ENCODE results near the gene CFAP74. TPM values are rescaled to one million over a fixed set of nuclear protein-coding genes. Genes with fewer than 3 reads are reported as not detected.
A peak's percentile ranks its signal among the peaks of the same experiment; 100 is the strongest.

CFAP74 gene
- total and polyA plus RNA-seq, 9 of the 15 experiments (the other 6 are each of a cell fraction or from before 2014, with no cell fraction given), result 0.03 to 0.15 (median 0.05) TPM; not detected in 6

DNA sequence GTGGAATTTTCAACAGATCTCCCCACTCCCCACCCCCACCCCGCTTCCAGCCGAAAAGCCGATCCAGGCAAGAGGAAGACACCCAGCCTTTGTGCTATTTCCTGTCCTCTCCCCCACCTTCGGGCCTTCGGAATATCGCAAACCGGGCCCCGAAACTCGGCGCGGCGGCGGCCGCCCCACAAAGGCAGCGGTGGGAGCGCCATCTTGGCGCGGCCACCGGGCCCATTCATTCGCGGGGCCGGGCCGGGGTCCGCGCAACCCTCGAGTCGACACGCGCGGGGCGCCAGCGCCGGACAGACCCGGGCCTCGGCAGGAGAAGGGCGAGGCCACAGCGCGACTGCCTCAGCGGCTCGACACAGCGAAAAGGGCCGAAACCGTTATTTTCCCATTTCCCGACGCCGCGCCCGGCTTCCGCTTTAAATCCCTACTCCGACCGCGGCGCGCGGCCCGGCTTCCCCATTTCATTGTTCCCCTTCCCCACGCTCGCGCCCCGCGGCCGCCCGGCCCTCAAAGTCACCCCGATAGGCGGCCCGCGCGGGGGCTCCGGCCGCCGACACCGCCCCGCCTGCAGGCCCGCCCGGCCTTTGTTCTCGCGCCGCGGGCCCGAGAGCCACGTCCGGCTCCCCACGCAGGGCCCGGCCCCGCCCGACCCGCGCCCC lies 113.6 kb downstream of the CFAP74 start (continued):
- TF ChIP-seq, protein P1, sequence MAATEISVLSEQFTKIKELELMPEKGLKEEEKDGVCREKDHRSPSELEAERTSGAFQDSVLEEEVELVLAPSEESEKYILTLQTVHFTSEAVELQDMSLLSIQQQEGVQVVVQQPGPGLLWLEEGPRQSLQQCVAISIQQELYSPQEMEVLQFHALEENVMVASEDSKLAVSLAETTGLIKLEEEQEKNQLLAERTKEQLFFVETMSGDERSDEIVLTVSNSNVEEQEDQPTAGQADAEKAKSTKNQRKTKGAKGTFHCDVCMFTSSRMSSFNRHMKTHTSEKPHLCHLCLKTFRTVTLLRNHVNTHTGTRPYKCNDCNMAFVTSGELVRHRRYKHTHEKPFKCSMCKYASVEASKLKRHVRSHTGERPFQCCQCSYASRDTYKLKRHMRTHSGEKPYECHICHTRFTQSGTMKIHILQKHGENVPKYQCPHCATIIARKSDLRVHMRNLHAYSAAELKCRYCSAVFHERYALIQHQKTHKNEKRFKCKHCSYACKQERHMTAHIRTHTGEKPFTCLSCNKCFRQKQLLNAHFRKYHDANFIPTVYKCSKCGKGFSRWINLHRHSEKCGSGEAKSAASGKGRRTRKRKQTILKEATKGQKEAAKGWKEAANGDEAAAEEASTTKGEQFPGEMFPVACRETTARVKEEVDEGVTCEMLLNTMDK (IDR thresholded peaks at IDR 0.05; ENCODE audit: borderline replicate concordance, insufficient read depth, low read depth, low read length, poor library complexity, severe bottlenecking), result no peak
- peak; percentile 37; the same call in 1 of the 2 replicates for TF ChIP-seq EP400 (IDR thresholded peaks at IDR 0.05)
- TF ChIP-seq, protein P2, sequence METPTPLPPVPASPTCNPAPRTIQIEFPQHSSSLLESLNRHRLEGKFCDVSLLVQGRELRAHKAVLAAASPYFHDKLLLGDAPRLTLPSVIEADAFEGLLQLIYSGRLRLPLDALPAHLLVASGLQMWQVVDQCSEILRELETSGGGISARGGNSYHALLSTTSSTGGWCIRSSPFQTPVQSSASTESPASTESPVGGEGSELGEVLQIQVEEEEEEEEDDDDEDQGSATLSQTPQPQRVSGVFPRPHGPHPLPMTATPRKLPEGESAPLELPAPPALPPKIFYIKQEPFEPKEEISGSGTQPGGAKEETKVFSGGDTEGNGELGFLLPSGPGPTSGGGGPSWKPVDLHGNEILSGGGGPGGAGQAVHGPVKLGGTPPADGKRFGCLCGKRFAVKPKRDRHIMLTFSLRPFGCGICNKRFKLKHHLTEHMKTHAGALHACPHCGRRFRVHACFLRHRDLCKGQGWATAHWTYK (CRISPR knock-in tag; IDR thresholded peaks at IDR 0.05), result peak; percentile 82
- no peak; the same call in 1 of the 2 replicates for TF ChIP-seq SMARCC2 (IDR thresholded peaks at IDR 0.05; ENCODE audit: low read depth)
- TF ChIP-seq ZBTB17 (CRISPR knock-in tag; IDR thresholded peaks at IDR 0.05), result 0 out of 2 replicates have a peak, but pooled peaks have one; percentile 29
- peak; percentile 36; the same call in 1 of the 2 replicates for TF ChIP-seq MYC (IDR thresholded peaks at IDR 0.05; ENCODE audit: low read depth, low read length)
- no peak for TF ChIP-seq MYC (CRISPR knock-in tag; IDR thresholded peaks at IDR 0.05; ENCODE audit: borderline replicate concordance, low read depth)
- no peak for TF ChIP-seq ETV1 (tag; conservative IDR thresholded peaks at IDR 0.05; ENCODE audit: low read depth)
- TF ChIP-seq EGR1 (conservative IDR thresholded peaks at IDR 0.05), result no peak
- no peak for TF ChIP-seq CREM (IDR thresholded peaks at IDR 0.05; ENCODE audit: low read depth)
- TF ChIP-seq PCBP1 (IDR thresholded peaks at IDR 0.05; ENCODE audit: low read depth, low read length, poor library complexity, severe bottlenecking), result peak; percentile 84
- TF ChIP-seq, protein P3, sequence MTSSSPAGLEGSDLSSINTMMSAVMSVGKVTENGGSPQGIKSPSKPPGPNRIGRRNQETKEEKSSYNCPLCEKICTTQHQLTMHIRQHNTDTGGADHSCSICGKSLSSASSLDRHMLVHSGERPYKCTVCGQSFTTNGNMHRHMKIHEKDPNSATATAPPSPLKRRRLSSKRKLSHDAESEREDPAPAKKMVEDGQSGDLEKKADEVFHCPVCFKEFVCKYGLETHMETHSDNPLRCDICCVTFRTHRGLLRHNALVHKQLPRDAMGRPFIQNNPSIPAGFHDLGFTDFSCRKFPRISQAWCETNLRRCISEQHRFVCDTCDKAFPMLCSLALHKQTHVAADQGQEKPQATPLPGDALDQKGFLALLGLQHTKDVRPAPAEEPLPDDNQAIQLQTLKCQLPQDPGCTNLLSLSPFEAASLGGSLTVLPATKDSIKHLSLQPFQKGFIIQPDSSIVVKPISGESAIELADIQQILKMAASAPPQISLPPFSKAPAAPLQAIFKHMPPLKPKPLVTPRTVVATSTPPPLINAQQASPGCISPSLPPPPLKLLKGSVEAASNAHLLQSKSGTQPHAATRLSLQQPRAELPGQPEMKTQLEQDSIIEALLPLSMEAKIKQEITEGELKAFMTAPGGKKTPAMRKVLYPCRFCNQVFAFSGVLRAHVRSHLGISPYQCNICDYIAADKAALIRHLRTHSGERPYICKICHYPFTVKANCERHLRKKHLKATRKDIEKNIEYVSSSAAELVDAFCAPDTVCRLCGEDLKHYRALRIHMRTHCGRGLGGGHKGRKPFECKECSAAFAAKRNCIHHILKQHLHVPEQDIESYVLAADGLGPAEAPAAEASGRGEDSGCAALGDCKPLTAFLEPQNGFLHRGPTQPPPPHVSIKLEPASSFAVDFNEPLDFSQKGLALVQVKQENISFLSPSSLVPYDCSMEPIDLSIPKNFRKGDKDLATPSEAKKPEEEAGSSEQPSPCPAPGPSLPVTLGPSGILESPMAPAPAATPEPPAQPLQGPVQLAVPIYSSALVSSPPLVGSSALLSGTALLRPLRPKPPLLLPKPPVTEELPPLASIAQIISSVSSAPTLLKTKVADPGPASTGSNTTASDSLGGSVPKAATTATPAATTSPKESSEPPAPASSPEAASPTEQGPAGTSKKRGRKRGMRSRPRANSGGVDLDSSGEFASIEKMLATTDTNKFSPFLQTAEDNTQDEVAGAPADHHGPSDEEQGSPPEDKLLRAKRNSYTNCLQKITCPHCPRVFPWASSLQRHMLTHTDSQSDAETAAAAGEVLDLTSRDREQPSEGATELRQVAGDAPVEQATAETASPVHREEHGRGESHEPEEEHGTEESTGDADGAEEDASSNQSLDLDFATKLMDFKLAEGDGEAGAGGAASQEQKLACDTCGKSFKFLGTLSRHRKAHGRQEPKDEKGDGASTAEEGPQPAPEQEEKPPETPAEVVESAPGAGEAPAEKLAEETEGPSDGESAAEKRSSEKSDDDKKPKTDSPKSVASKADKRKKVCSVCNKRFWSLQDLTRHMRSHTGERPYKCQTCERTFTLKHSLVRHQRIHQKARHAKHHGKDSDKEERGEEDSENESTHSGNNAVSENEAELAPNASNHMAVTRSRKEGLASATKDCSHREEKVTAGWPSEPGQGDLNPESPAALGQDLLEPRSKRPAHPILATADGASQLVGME (CRISPR knock-in tag; IDR thresholded peaks at IDR 0.05), result no peak
- TF ChIP-seq, protein P4, sequence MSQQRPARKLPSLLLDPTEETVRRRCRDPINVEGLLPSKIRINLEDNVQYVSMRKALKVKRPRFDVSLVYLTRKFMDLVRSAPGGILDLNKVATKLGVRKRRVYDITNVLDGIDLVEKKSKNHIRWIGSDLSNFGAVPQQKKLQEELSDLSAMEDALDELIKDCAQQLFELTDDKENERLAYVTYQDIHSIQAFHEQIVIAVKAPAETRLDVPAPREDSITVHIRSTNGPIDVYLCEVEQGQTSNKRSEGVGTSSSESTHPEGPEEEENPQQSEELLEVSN (IDR thresholded peaks at IDR 0.05; ENCODE audit: borderline replicate concordance in 1 of 2, extremely low read depth in 1 of 2, insufficient read depth in 1 of 2, insufficient read length in 1 of 2, low read depth in 1 of 2, low read length in 1 of 2, poor library complexity in 1 of 2, severe bottlenecking in 1 of 2), result peak in 1 of 2 experiments; percentile 15
- TF ChIP-seq HMGN3 (IDR thresholded peaks at IDR 0.05; ENCODE audit: borderline replicate concordance, extremely low read depth, insufficient read length, low read depth, low read length), result peak; percentile 37
